Peyer's patch (tissue), 4 donors: Measurements from ENCODE around the gene SLC22A17. TPM values are rescaled to one million over a fixed set of nuclear protein-coding genes. Genes with fewer than 3 reads are reported as not detected.

Experiments
- small RNA-seq, 2 donors: library from RNA; depleted of rRNA; stranded (forward); fragments of <200 nt; gene quantifications; one replicate each; pipeline ENCODE3, GENCODE V24; 2016
- total RNA-seq, 4 donors: library from RNA; depleted of rRNA; stranded (reverse); fragments of >200 nt; gene quantifications; one replicate each; pipeline ENCODE4 v1.1.0, GENCODE V29; 2016

Gene SLC22A17
- total RNA-seq, 4 donors from 2014 or later, result 1.6 to 19.0 (median 5.2) TPM

Small RNA genes within 50 kb of the gene (small RNA-seq; reads per million reads assigned to genes)
- gene MIR208A, result 0 reads per million in 2 donors

Other genes starting within 250 kb of the SLC22A17 start
- gene CIROP, start 247.9 kb downstream of the SLC22A17 start, total RNA-seq, result not detected
- gene CEBPE, start 233.6 kb downstream of the SLC22A17 start, total RNA-seq, result not detected
- gene SLC7A8, start 169.2 kb downstream of the SLC22A17 start, total RNA-seq, result 10 to 100 TPM; 21.8 to 56.9 (median 35.0) TPM
- not detected for gene RNF212B, start 115.0 kb downstream of the SLC22A17 start, total RNA-seq
- 10 to 100 TPM; 10.5 to 23.9 (median 15.0) TPM for gene HOMEZ, start 66.8 kb downstream of the SLC22A17 start, total RNA-seq
- 10 to 100 TPM; 16.5 to 39.2 (median 21.4) TPM for gene PPP1R3E, start 50.0 kb downstream of the SLC22A17 start, total RNA-seq
- 10 to 100 TPM; 29.9 to 43.1 (median 32.0) TPM for gene BCL2L2, start 46.1 kb downstream of the SLC22A17 start, total RNA-seq
- gene PABPN1, start 31.4 kb downstream of the SLC22A17 start, total RNA-seq, result 100 to 1,000 TPM in 3 of 4 donors, 10 to 100 TPM in 1; 79.3 to 149 (median 116) TPM
- gene EFS, start 12.3 kb upstream of the SLC22A17 start, total RNA-seq, result 1 to 10 TPM in 3 of 4 donors, not detected in 1; 2.1 to 4.4 (median 4.1) TPM
- gene IL25, start 19.9 kb upstream of the SLC22A17 start, total RNA-seq, result not detected
- gene CMTM5, start 24.2 kb upstream of the SLC22A17 start, total RNA-seq, result not detected
- gene MYH6, start 55.4 kb upstream of the SLC22A17 start, total RNA-seq, result not detected
- under 1 TPM in 3 of 4 donors, not detected in 1; 0.18 to 0.40 (median 0.19) TPM for gene MYH7, start 82.8 kb upstream of the SLC22A17 start, total RNA-seq
- gene NGDN, start 116.8 kb upstream of the SLC22A17 start, total RNA-seq, result 10 to 100 TPM; 25.5 to 61.9 (median 35.4) TPM
- 1 to 10 TPM in 2 of 4 donors, under 1 TPM in 2; 0.53 to 7.4 (median 1.0) TPM for gene ZFHX2, start 198.9 kb upstream of the SLC22A17 start, total RNA-seq
- 10 to 100 TPM; 23.3 to 48.5 (median 37.6) TPM for gene THTPA, start 203.4 kb upstream of the SLC22A17 start, total RNA-seq
- 100 to 1,000 TPM; 175 to 369 (median 341) TPM for gene AP1G2, start 214.9 kb upstream of the SLC22A17 start, total RNA-seq
- gene JPH4, start 225.9 kb upstream of the SLC22A17 start, total RNA-seq, result 1 to 10 TPM in 2 of 4 donors, under 1 TPM in 1, not detected in 1; 0.85 to 8.3 (median 1.5) TPM